ENCODE data around the gene SLC25A45.

DNA sequence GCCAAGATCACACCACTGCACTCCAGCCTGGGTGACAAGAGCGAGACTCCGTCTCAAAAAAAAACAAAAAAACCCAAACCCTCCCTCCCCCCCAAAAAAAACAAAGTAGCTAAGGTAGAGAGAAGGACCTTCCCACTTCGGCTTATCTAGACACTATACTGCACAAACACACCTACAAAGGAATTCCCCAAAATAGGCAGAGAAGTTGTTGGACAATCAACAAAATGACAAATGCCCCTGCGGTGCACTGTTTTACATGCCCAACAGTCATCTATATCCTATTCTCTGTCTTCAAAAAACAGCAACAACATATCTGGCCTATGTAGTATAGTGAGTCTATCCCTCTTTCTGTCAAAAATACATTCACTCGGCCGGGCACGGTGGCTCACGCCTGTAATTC lies 55.4 kb downstream of the SLC25A45 start:
- TF ChIP-seq, protein P1, sequence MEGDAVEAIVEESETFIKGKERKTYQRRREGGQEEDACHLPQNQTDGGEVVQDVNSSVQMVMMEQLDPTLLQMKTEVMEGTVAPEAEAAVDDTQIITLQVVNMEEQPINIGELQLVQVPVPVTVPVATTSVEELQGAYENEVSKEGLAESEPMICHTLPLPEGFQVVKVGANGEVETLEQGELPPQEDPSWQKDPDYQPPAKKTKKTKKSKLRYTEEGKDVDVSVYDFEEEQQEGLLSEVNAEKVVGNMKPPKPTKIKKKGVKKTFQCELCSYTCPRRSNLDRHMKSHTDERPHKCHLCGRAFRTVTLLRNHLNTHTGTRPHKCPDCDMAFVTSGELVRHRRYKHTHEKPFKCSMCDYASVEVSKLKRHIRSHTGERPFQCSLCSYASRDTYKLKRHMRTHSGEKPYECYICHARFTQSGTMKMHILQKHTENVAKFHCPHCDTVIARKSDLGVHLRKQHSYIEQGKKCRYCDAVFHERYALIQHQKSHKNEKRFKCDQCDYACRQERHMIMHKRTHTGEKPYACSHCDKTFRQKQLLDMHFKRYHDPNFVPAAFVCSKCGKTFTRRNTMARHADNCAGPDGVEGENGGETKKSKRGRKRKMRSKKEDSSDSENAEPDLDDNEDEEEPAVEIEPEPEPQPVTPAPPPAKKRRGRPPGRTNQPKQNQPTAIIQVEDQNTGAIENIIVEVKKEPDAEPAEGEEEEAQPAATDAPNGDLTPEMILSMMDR (IDR thresholded peaks at IDR 0.05), result no peak
- TF ChIP-seq POLR2A (IDR thresholded peaks at IDR 0.05), result no peak

Measured in heart left ventricle (tissue), 13 donors.